Hepatocyte (in vitro differentiated cells): ENCODE measurements around the gene CUTA.

Experiments
- EZH2 ChIP-seq: fragments of 200-600 bp; sonication (generic); IDR thresholded peaks from 2 replicates; pipeline ENCODE4 v1.6.1; 2016; ENCODE audit warnings: antibody characterized with exemption, mild to moderate bottlenecking, borderline replicate concordance
- TF ChIP-seq, protein P1 (sequence below): fragments of 200-600 bp; sonication (generic); IDR thresholded peaks from 2 replicates; pipeline ENCODE4 v1.5.1; 2016; ENCODE audit warnings: antibody characterized with exemption, mild to moderate bottlenecking; ENCODE audit not compliant: poor library complexity

DNA sequence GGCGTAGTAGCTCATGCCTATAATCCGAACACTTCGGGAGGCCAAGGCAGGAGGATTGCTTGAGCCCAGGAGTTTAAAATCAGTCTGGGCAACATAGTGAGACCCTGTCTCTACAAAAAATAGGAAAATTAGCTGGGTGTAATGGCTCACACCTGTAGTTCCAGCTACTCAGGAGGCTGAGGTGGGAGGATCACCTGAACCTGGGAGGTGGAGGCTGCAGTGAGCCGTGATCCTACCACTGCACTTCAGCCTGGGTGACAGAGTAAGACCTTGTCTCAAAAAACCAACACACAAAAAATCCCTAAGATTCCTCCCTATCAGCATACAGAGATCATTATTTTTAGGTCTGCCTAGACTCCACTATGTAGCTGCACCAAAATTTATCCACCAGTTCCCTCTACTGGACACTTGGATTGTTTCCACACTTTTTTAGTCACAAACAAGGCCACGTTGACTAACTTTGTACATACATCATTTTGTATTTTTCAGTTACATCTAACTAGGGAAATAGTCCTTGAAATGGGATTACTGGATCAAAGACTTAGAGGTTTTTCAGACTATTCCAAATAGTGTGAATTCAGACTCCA, 10.7 kb downstream of the CUTA start:
- TF ChIP-seq, protein P1, sequence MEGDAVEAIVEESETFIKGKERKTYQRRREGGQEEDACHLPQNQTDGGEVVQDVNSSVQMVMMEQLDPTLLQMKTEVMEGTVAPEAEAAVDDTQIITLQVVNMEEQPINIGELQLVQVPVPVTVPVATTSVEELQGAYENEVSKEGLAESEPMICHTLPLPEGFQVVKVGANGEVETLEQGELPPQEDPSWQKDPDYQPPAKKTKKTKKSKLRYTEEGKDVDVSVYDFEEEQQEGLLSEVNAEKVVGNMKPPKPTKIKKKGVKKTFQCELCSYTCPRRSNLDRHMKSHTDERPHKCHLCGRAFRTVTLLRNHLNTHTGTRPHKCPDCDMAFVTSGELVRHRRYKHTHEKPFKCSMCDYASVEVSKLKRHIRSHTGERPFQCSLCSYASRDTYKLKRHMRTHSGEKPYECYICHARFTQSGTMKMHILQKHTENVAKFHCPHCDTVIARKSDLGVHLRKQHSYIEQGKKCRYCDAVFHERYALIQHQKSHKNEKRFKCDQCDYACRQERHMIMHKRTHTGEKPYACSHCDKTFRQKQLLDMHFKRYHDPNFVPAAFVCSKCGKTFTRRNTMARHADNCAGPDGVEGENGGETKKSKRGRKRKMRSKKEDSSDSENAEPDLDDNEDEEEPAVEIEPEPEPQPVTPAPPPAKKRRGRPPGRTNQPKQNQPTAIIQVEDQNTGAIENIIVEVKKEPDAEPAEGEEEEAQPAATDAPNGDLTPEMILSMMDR, result peak; percentile 33
- TF ChIP-seq EZH2, result no peak
